SU-DHL-6 (cell line): ENCODE results near the gene FRMD8.

Experiments
- H2AFZ ChIP-seq: fragments of 200-600 bp; sonication (generic); 2 replicates; pipeline ENCODE4 v1.6.1; 2014; ENCODE audit warnings: low read depth, mild to moderate bottlenecking, moderate library complexity, mixed read lengths, antibody characterized with exemption, low read length; ENCODE audit not compliant: severe bottlenecking
- H3F3A ChIP-seq: fragments of 200-600 bp; shearing (Covaris generic); 2 replicates; pipeline ENCODE4 v1.6.0; 2016; ENCODE audit warnings: antibody characterized with exemption, mild to moderate bottlenecking; ENCODE audit not compliant: insufficient read depth
- H3K27ac ChIP-seq: fragments of 200-600 bp; sonication (generic); 2 replicates; pipeline ENCODE4 v1.5.1; 2016; ENCODE audit warnings: low read depth, mild to moderate bottlenecking, low read length, moderate library complexity, mixed read lengths
- H3K27me3 ChIP-seq: fragments of 200-600 bp; sonication (generic), shearing (Covaris generic); 2 replicates; pipeline ENCODE4 v1.6.0; 2014; ENCODE audit warnings: mild to moderate bottlenecking, low read length
- H3K36me3 ChIP-seq: fragments of 200-600 bp; sonication (generic); 2 replicates; pipeline ENCODE4 v1.6.1; 2014; ENCODE audit warnings: mild to moderate bottlenecking, low read length, mixed read lengths
- H3K4me2 ChIP-seq: fragments of 300-600, 200-600 bp; shearing (Covaris generic), sonication (generic); 2 replicates; pipeline ENCODE4 v1.6.0; 2014; ENCODE audit warnings: low read length, low read depth, mild to moderate bottlenecking; ENCODE audit not compliant: poor library complexity, severe bottlenecking
- H3K4me3 ChIP-seq: fragments of 200-600 bp; sonication (generic); 2 replicates; pipeline ENCODE4 v1.5.1; 2014; ENCODE audit warnings: antibody characterized with exemption, low read length, mild to moderate bottlenecking, mixed read lengths; ENCODE audit not compliant: insufficient read depth, poor library complexity, severe bottlenecking
- H3K79me2 ChIP-seq: fragments of 200-600 bp; sonication (generic); 2 replicates; pipeline ENCODE4 v1.6.1; 2014; ENCODE audit warnings: mild to moderate bottlenecking, low read length, moderate library complexity; ENCODE audit not compliant: insufficient read depth
- H3K9ac ChIP-seq: fragments of 200-600 bp; sonication (generic); 2 replicates; pipeline ENCODE4 v1.7.0; 2014; ENCODE audit warnings: mild to moderate bottlenecking, low read length
- H3K9me2 ChIP-seq: fragments of 200-600 bp; sonication (generic); replicated peaks from 2 replicates; pipeline ENCODE4 v1.6.1; 2014; ENCODE audit warnings: low read length; ENCODE audit not compliant: insufficient read depth
- H3K9me3 ChIP-seq: fragments of 200-600 bp; sonication (generic); 2 replicates; pipeline ENCODE4 v1.6.1; 2014; ENCODE audit warnings: low read length, mixed read lengths; ENCODE audit not compliant: insufficient read depth
- H4K20me1 ChIP-seq: fragments of 200-600 bp; sonication (generic); 2 replicates; pipeline ENCODE4 v1.6.1; 2014; ENCODE audit warnings: low read depth, mild to moderate bottlenecking, antibody characterized with exemption, low read length, moderate library complexity, mixed read lengths
- EZH2phosphoT487 ChIP-seq: fragments of 200-600 bp; sonication (generic), shearing (Covaris generic); conservative IDR thresholded peaks from 2 replicates; pipeline ENCODE4 v1.6.1; 2018; ENCODE audit warnings: mild to moderate bottlenecking, antibody characterized with exemption, low read length, moderate library complexity, mixed read lengths
- TF ChIP-seq, protein P1 (sequence below): fragments of 200-600 bp; sonication (generic); IDR thresholded peaks from one replicate; pipeline ENCODE4 v1.5.1; 2017; ENCODE audit warnings: antibody characterized with exemption, mild to moderate bottlenecking, low read length, moderate library complexity; ENCODE audit not compliant: insufficient read depth, poor library complexity, severe bottlenecking

FRMD8 gene

DNA sequence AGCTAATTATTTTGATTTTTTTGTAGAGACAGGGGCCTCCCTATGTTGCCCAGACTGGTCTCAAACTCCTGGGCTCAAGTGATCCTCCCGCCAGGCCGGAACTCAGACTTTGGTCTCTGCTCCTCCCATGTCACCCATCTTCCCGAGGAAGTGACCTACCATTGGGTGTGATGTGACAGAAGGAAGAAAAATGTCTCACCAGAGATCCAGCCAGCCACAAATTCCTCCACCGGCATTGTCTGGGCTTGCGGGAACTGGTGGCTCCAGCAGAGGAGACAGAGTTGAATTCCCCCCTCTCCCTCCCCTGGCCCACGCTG lies 4.8 kb upstream of the FRMD8 start:
- Histone ChIP-seq H3F3A (0 out of 2 replicates have a peak, but pooled peaks cover 5% of the 10 kb centered on the region), H3K79me2 (peaks cover 1% of the 10 kb centered on the region), H3K27ac (peak overlapping the region; percentile 64), H3K9ac (peak overlapping the region; percentile 56), H3K36me3 (no peaks in the 10 kb centered on the region), H3K9me3 (no peaks in the 10 kb centered on the region), H3K27me3 (no peaks in the 10 kb centered on the region), H2AFZ (peak overlapping the region; percentile 87), H4K20me1 (no peaks in the 10 kb centered on the region), H3K9me2 (no peaks in the 10 kb centered on the region), H3K4me2 (peak overlapping the region; percentile 67), H3K4me3 (peak overlapping the region; percentile 43)
- TF ChIP-seq, protein P1, sequence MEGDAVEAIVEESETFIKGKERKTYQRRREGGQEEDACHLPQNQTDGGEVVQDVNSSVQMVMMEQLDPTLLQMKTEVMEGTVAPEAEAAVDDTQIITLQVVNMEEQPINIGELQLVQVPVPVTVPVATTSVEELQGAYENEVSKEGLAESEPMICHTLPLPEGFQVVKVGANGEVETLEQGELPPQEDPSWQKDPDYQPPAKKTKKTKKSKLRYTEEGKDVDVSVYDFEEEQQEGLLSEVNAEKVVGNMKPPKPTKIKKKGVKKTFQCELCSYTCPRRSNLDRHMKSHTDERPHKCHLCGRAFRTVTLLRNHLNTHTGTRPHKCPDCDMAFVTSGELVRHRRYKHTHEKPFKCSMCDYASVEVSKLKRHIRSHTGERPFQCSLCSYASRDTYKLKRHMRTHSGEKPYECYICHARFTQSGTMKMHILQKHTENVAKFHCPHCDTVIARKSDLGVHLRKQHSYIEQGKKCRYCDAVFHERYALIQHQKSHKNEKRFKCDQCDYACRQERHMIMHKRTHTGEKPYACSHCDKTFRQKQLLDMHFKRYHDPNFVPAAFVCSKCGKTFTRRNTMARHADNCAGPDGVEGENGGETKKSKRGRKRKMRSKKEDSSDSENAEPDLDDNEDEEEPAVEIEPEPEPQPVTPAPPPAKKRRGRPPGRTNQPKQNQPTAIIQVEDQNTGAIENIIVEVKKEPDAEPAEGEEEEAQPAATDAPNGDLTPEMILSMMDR: no peak

DNA sequence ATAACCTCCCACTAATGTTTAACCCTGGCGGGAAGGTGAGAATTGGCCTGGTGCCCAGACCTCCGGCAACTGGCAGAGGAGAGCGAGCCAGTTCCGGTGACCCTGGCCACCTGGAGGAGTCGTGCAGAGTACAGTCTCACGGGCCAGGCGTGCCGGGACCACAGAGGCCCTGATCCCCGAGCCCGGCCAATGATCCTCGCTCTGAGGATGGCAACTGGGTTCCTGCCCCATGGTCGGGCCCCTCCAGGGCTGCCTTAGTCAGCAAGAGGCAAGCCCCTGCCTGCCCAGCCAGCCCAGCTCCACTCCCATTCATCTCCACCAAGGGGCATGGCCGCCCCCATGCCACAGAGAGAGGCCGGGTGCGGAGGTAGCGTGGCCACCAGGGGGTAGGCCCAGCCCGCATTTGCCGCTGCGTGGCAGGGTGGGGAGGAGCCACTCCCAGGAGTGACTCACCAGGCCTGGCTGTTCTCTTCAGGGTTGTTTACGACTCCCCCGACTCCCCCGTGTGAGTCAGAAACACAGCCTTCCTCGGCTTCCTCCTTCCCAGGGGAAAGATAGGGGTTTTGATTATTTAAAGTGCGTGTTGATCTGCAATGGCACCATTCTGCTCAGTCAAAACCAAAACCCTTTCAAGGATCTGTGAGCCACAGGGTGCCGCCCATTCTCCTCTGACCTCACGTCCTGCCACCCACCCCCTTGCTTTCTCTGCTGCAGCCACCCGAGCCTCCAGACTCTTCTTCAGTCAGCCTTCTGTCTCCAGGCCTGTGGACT lies 4.2 kb upstream of the FRMD8 start, which contains the start of gene SLC25A45:
TSS of gene SLC25A45 (minus strand) at position 614 of the 771 bp plus-strand sequence. CDS start 695 bp downstream, outside the sequence.
- peak within 1 kb of the TSS; percentile 56 for H3K9ac ChIP-seq
- no peaks in the 10 kb centered on the region for H3K9me2 ChIP-seq
- peaks cover 7% of the 10 kb centered on the region for H3K79me2 ChIP-seq
- H3K27ac ChIP-seq: peak within 1 kb of the TSS; percentile 64
- no peak for TF ChIP-seq EZH2phosphoT487
- TF ChIP-seq, protein P1: peak; percentile 75
- H2AFZ ChIP-seq: peak within 1 kb of the TSS; percentile 87
- peak within 1 kb of the TSS; percentile 43 for H3K4me3 ChIP-seq
- no peaks in the 10 kb centered on the region for H3K27me3 ChIP-seq
- no peaks in the 10 kb centered on the region for H4K20me1 ChIP-seq
- H3K9me3 ChIP-seq: no peaks in the 10 kb centered on the region
- H3K36me3 ChIP-seq: no peaks in the 10 kb centered on the region
- peak within 1 kb of the TSS; percentile 67 for H3K4me2 ChIP-seq
- H3F3A ChIP-seq: 0 out of 2 replicates have a peak, but pooled peaks cover 5% of the 10 kb centered on the region

DNA sequence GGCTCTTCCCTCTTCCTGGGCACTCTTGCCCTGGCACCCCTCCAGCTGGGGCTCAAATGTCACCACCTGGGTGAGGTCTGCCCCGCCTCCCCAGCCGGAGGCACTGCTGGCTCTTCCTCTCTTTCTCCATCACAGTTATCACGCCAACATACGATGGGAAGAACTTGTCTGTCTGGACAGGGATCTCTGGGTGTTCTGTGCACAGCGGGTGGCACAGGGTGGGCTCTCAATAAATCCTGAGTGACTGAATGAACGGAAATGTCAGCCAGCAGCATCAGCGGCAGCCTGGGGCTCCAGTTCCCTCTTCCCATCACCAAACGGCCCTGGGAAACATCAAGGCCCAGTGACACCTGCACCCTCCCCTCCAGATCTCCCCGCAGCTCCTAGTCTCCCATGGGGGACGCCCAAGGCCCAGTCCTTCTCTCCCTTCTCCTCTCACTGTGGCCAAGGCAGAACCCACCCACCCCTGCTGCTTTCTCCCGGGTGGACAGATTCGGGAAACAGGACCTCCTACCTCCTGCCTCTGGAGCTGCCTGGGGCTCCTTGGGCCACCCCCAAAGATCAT lies 3.6 kb upstream of the FRMD8 start:
- Histone ChIP-seq H4K20me1 (no peaks in the 10 kb centered on the region), H3K9me3 (no peaks in the 10 kb centered on the region), H3K4me2 (peak overlapping the region; percentile 67), H3K36me3 (no peaks in the 10 kb centered on the region), H3K79me2 (peaks cover 9% of the 10 kb centered on the region), H2AFZ (peak overlapping the region; percentile 87), H3F3A (0 out of 2 replicates have a peak, but pooled peaks cover 5% of the 10 kb centered on the region), H3K9ac (peak overlapping the region; percentile 56), H3K9me2 (no peaks in the 10 kb centered on the region), H3K27ac (peak overlapping the region; percentile 64), H3K27me3 (no peaks in the 10 kb centered on the region), H3K4me3 (peak overlapping the region; percentile 43)
- TF ChIP-seq EZH2phosphoT487: no peak
- TF ChIP-seq, protein P1: no peak
